COLO668 (cell line): ENCODE measurements around the gene SLC25A11.

ENCODE experiments used
- DNase-seq: peaks from one replicate; lab custom pipeline; 2025; ENCODE audit not compliant: unreplicated experiment; lab: John Stamatoyannopoulos, UW

SLC25A11 gene

GRCh38 chr17:4939796-4940554 lies at the start of gene SLC25A11, which contains the start of gene RNF167:
SLC25A11 (minus strand) TSS chr17:4940046; CDS start chr17:4939910, 136 bp downstream.
RNF167 (plus strand) TSS chr17:4940268; CDS start chr17:4940910, 642 bp downstream.
- peak; percentile 97 for DNase-seq

GRCh38 chr17:4987767-4988567 lies 48.1 kb upstream of the SLC25A11 start:
- DNase-seq, result no peak

GRCh38 chr17:4986951-4987766 lies 47.3 kb upstream of the SLC25A11 start, which contains the start of gene CAMTA2:
CAMTA2 (minus strand) TSS chr17:4987675; CDS start chr17:4986222, 1,453 bp downstream.
- peak; percentile 87 for DNase-seq

GRCh38 chr17:4986403-4986802 lies 46.6 kb upstream of the SLC25A11 start:
- peak; percentile 13 for DNase-seq

- DNase-seq, result no peak
Observed at GRCh38 chr17:4982305-4982704, 42.5 kb upstream of the SLC25A11 start.

GRCh38 chr17:4980644-4981216 lies 40.9 kb upstream of the SLC25A11 start:
- peak; percentile 2 for DNase-seq

- DNase-seq, result no peak
Observed at GRCh38 chr17:4978726-4979125, 38.9 kb upstream of the SLC25A11 start.

- no peak for DNase-seq
Observed at GRCh38 chr17:4974115-4974670, 34.3 kb upstream of the SLC25A11 start.

- DNase-seq, result no peak
Observed at GRCh38 chr17:4973256-4974114, 33.6 kb upstream of the SLC25A11 start.

- no peak for DNase-seq
Observed at GRCh38 chr17:4972752-4973151, 32.9 kb upstream of the SLC25A11 start.

GRCh38 chr17:4972322-4972721 lies 32.5 kb upstream of the SLC25A11 start:
- DNase-seq, result no peak

- DNase-seq, result no peak
Observed at GRCh38 chr17:4971826-4972225, 32.0 kb upstream of the SLC25A11 start.

GRCh38 chr17:4970273-4970672 lies 30.4 kb upstream of the SLC25A11 start:
- DNase-seq, result no peak

- DNase-seq, result no peak
Observed at GRCh38 chr17:4969551-4970173, 29.8 kb upstream of the SLC25A11 start.

- DNase-seq, result no peak
Observed at GRCh38 chr17:4969047-4969550, 29.3 kb upstream of the SLC25A11 start.

- peak; percentile 11 for DNase-seq
Observed at GRCh38 chr17:4968486-4969046, 28.7 kb upstream of the SLC25A11 start.

GRCh38 chr17:4967539-4968485 lies 28.0 kb upstream of the SLC25A11 start, which contains the start of gene SPAG7:
SPAG7 (minus strand) TSS chr17:4967817; CDS start chr17:4967804, 13 bp downstream.
- DNase-seq, result peak; percentile 90
